Measurements from ENCODE around the gene SFMBT1. TPM values are rescaled to one million over a fixed set of nuclear protein-coding genes. Genes with fewer than 3 reads are reported as not detected.

Gene SFMBT1
- total and polyA plus RNA-seq, 12 donors: 3.1 to 19.1 (median 16.3) TPM

- ATAC-seq (no peak), DNase-seq (no peak)
- no peak for TF ChIP-seq CTCF (IDR thresholded peaks at IDR 0.05)
- H3K4me3 ChIP-seq: no peak overlapping the region
- H3K4me1 ChIP-seq: peaks cover 0 to 27% (median 13%) of the 10 kb centered on the region in 9 donors
- no peak overlapping the region for H3K27ac ChIP-seq
- intact Hi-C loops (cut with DNase I): no loop called here
- H3K36me3 ChIP-seq: no peaks in the 10 kb centered on the region
- H3K9me3 ChIP-seq: no peaks in the 10 kb centered on the region
- 84 to 85% methylated on average over 6 of the region's 6 CpGs for WGBS, 2 donors
- no peaks in the 10 kb centered on the region for H3K27me3 ChIP-seq
Measured at GRCh38 chr3:53024315-53024714, 21.6 kb downstream of the SFMBT1 start.

GRCh38 chr3:53023072-53023823 is 22.6 kb downstream of the SFMBT1 start:
- 88 to 97% methylated on average over 4 of the region's 4 CpGs for WGBS, 2 donors
- Histone ChIP-seq H3K9me3 (no peaks in the 10 kb centered on the region), H3K36me3 (no peaks in the 10 kb centered on the region), H3K27ac (no peak overlapping the region), H3K27me3 (no peaks in the 10 kb centered on the region), H3K4me3 (no peak overlapping the region), H3K4me1 (peaks cover 0 to 27% (median 17%) of the 10 kb centered on the region in 9 donors)
- ATAC-seq (no peak), DNase-seq (no peak)
- no peak for TF ChIP-seq CTCF (IDR thresholded peaks at IDR 0.05)
- intact Hi-C loops (cut with DNase I): no loop called here

- H3K27ac ChIP-seq: no peak overlapping the region
- ATAC-seq: no peak
- WGBS, 2 donors: 93 to 98% methylated on average over 3 of the region's 3 CpGs
Measured at GRCh38 chr3:53022647-53023046, 23.2 kb downstream of the SFMBT1 start.

GRCh38 chr3:53016236-53016635 is 29.6 kb downstream of the SFMBT1 start:
- no peak overlapping the region for H3K27ac ChIP-seq
- no peaks in the 10 kb centered on the region for H3K36me3 ChIP-seq
- TF ChIP-seq CTCF (IDR thresholded peaks at IDR 0.05): no peak
- H3K4me3 ChIP-seq: no peak overlapping the region
- intact Hi-C loops (cut with DNase I): no loop called here
- no peaks in the 10 kb centered on the region for H3K9me3 ChIP-seq
- H3K4me1 ChIP-seq: peaks cover 0 to 22% (median 0%) of the 10 kb centered on the region in 9 donors
- DNase-seq (no peak), ATAC-seq (no peak)
- no peaks in the 10 kb centered on the region for H3K27me3 ChIP-seq
- WGBS, 2 donors: 93 to 94% methylated on average over 5 of the region's 5 CpGs

More at GRCh38 chr3:53022647-53023046, 23.2 kb downstream of the SFMBT1 start:
- no peaks in the 10 kb centered on the region for H3K36me3 ChIP-seq
- H3K9me3 ChIP-seq: no peaks in the 10 kb centered on the region
- H3K4me3 ChIP-seq: no peak overlapping the region
- intact Hi-C loops (cut with DNase I): no loop called here
- no peaks in the 10 kb centered on the region for H3K27me3 ChIP-seq
- H3K4me1 ChIP-seq: peaks cover 0 to 24% (median 15%) of the 10 kb centered on the region in 9 donors
- DNase-seq: no peak
- no peak for TF ChIP-seq CTCF (IDR thresholded peaks at IDR 0.05)

Data from heart right ventricle (tissue), 16 donors.